NK-92 (cell line): ENCODE data around the gene LGALS9B.
"Not testable (repeated sequence)": the region's sequence is repeated elsewhere in the genome, so short reads cannot be mapped to it uniquely, and the experiment has no call there.

Experiments
- DNase-seq: peaks from one replicate; lab custom pipeline; 2025; ENCODE audit not compliant: unreplicated experiment; lab: John Stamatoyannopoulos, UW

LGALS9B gene

DNA sequence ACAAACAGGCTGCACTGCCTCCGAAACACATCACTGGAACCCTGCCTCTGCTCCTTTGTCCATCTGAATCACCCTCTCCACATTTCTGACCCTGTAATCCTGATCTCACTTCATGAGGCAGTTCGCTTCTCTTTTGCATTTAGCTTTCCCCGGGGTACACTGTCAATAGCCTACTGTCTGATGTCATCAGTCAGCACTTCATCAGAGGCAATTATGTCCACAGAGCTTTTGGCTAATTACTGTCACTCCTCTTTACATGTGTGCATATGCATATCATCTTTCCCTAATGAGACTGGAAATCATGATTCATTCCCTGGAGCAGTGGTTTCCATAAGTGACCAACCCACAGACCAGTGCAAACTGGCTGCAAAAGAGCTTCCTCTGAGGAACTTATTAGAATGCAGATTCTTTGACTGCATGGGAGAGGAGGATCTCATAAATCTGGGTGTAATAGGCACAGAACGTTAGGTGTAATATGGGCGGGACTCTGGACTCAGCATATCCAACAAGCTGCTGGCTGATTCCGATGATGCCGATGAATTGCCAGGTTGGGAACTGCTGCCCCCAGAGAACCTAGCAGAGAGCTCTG, 49.8 kb downstream of the LGALS9B start:
- DNase-seq = not testable (repeated sequence)

GRCh38 chr17:20416381-20416911, 50.9 kb downstream of the LGALS9B start:
- not testable (repeated sequence) for DNase-seq

DNA sequence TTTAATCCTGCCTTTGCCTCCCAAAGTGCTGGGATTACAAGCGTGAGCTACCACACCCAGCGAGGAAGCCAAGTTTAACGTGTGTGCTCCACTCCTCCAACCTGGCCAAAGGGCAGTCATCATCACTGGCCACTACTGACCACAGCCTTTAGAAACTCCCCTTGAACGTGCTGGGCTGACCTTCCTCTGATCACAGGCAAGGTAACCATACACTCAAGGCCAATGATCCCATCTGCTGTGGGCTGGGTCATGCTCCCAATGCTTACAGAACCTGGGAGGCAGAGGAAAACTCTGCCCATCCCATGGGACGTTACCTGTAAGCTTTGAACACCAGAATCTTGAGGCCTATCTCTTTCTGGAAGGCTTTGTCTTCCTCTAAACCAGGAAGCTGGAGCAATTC, 51.9 kb downstream of the LGALS9B start:
- DNase-seq = not testable (repeated sequence)

GRCh38 chr17:20401306-20402022, 65.9 kb downstream of the LGALS9B start:
- DNase-seq = not testable (repeated sequence)

DNA sequence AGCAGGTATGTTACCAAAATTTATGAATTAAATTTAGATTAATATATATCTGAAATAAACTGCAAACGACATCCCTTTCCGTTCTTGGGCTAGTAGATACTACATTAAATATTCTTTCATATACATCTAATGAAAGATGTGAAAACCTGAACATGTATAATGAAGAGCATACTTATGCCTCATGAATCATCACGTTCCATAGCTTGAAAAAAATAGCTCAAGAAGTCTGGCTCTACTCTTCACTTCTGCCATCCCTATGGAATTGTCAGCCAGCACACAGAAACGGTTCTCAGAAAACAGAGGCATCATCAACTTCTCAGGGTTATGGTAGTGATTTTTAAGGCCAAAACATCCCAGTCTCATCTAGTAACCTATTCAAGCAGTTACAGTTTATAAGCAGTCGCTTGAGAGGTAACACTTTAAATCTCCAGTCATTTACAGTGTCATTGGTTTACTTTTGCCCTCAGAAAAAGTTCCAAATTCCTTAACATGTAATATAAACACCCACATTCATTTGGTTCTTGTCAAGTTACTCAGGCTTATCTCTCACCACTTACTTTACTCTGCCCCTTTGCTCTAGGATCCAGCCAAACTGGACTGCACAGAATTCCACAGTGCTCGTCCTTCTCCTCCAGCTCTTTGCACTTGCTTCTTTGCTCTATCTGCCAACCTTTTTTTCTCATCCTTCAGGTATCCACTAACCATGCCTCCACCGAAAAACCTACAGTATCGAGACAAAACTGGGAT, 66.6 kb downstream of the LGALS9B start:
- DNase-seq = not testable (repeated sequence)
